ENCODE measurements around the gene KLF11. TPM values are rescaled to one million over a fixed set of nuclear protein-coding genes. Genes with fewer than 3 reads are reported as not detected.
A peak's percentile ranks its signal among the peaks of the same experiment; 100 is the strongest.

The KLF11 gene
- polyA plus RNA-seq, 1 donor from 2014 or later = 5.7 TPM

DNA sequence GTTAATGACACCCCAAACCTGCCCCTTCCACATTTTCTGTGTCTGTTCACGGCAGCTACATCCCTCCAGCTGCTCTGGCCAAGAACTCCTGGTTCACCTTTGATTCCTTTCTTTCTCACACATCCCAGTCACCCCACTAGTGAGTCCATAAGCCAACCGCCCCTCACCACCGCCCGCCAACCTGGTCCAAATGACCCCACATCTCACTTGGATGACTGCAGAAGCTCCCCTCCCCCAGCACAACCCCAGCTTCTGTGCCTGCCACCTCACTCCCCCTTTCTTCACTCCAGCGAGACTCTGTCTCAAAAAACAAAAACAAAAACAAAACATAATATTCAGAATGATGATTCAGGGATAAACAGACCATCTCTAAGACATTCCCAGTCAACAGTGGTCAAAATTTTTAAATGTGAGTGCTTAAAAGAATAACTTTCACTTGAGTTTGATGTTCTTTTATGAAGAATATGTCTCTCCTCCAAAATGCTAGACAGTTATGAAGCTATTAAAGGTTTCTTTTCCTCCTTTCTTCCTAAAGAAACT lies 33.7 kb downstream of the KLF11 start:
- Histone ChIP-seq H4K20me1 (ENCODE audit: insufficient read depth) (no peaks in the 10 kb centered on the region), H3K27me3 (ENCODE audit: insufficient read depth, low read depth, low read length) (peaks cover 56% of the 10 kb centered on the region), H3K27ac (ENCODE audit: low read length) (no peak overlapping the region), H3K9me2 (ENCODE audit: insufficient read depth, low read length) (no peaks in the 10 kb centered on the region), H3K79me2 (replicated peaks; ENCODE audit: insufficient read depth, low read length) (no peaks in the 10 kb centered on the region), H2AFZ (ENCODE audit: low read depth, low read length) (no peak overlapping the region), H3K9me3 (ENCODE audit: low read length) (no peaks in the 10 kb centered on the region), H3K36me3 (ENCODE audit: insufficient read depth, low read length) (no peaks in the 10 kb centered on the region), H3K4me2 (ENCODE audit: low read length) (no peak overlapping the region), H3K4me3 (ENCODE audit: low read length) (no peak overlapping the region), H3F3A (ENCODE audit: insufficient read depth, low read length, poor library complexity, severe bottlenecking) (no peaks in the 10 kb centered on the region), H3K9ac (ENCODE audit: low read length) (no peak overlapping the region)
- TF ChIP-seq EP300 (conservative IDR thresholded peaks at IDR 0.05; ENCODE audit: poor library complexity, severe bottlenecking) = no peak
- TF ChIP-seq POLR2AphosphoS5 (IDR thresholded peaks at IDR 0.05) = no peak
- no peak for TF ChIP-seq MXI1 (conservative IDR thresholded peaks at IDR 0.05; ENCODE audit: poor library complexity, severe bottlenecking)
- no peak for TF ChIP-seq SMC3 (conservative IDR thresholded peaks at IDR 0.05; ENCODE audit: poor library complexity)
- TF ChIP-seq EZH2 (IDR thresholded peaks at IDR 0.05; ENCODE audit: borderline replicate concordance, insufficient read depth, low read length, poor library complexity, severe bottlenecking) = no peak
- TF ChIP-seq TAF1 (IDR thresholded peaks at IDR 0.05; ENCODE audit: low read depth) = no peak
- TF ChIP-seq, protein P1, sequence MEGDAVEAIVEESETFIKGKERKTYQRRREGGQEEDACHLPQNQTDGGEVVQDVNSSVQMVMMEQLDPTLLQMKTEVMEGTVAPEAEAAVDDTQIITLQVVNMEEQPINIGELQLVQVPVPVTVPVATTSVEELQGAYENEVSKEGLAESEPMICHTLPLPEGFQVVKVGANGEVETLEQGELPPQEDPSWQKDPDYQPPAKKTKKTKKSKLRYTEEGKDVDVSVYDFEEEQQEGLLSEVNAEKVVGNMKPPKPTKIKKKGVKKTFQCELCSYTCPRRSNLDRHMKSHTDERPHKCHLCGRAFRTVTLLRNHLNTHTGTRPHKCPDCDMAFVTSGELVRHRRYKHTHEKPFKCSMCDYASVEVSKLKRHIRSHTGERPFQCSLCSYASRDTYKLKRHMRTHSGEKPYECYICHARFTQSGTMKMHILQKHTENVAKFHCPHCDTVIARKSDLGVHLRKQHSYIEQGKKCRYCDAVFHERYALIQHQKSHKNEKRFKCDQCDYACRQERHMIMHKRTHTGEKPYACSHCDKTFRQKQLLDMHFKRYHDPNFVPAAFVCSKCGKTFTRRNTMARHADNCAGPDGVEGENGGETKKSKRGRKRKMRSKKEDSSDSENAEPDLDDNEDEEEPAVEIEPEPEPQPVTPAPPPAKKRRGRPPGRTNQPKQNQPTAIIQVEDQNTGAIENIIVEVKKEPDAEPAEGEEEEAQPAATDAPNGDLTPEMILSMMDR (IDR thresholded peaks at IDR 0.05; ENCODE audit: poor library complexity, severe bottlenecking) = no peak

DNA sequence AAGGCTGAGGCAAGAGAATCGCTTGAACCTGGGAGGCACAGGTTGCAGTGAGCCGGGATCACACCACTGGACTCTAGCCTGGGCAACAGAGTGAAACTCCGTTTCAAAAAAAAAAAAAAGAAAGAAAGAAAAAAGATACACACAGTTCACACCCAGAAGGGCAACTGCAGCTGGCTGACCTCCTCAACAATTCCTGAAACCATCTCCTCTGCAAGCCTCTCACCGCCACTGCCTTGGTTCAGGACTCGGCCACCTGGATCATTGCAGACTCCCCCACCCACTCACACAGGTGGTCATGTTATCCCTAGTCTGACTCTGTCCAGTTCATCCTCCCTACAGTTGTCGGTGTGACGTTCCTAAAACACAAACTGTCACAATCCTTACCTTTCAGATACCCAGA lies 34.7 kb downstream of the KLF11 start:
- no peak overlapping the region for H3K9ac ChIP-seq (ENCODE audit: low read length)
- H4K20me1 ChIP-seq (ENCODE audit: insufficient read depth) = no peaks in the 10 kb centered on the region
- no peaks in the 10 kb centered on the region for H3K9me2 ChIP-seq (ENCODE audit: insufficient read depth, low read length)
- H3F3A ChIP-seq (ENCODE audit: insufficient read depth, low read length, poor library complexity, severe bottlenecking) = no peaks in the 10 kb centered on the region
- H2AFZ ChIP-seq (ENCODE audit: low read depth, low read length) = no peak overlapping the region
- H3K79me2 ChIP-seq (replicated peaks; ENCODE audit: insufficient read depth, low read length) = no peaks in the 10 kb centered on the region
- no peak overlapping the region for H3K4me3 ChIP-seq (ENCODE audit: low read length)
- peaks cover 59% of the 10 kb centered on the region for H3K27me3 ChIP-seq (ENCODE audit: insufficient read depth, low read depth, low read length)
- no peak overlapping the region for H3K27ac ChIP-seq (ENCODE audit: low read length)
- no peak for TF ChIP-seq MXI1 (conservative IDR thresholded peaks at IDR 0.05; ENCODE audit: poor library complexity, severe bottlenecking)
- TF ChIP-seq POLR2AphosphoS5 (IDR thresholded peaks at IDR 0.05) = no peak
- no peaks in the 10 kb centered on the region for H3K36me3 ChIP-seq (ENCODE audit: insufficient read depth, low read length)
- H3K9me3 ChIP-seq (ENCODE audit: low read length) = no peaks in the 10 kb centered on the region
- H3K4me2 ChIP-seq (ENCODE audit: low read length) = no peak overlapping the region

DNA sequence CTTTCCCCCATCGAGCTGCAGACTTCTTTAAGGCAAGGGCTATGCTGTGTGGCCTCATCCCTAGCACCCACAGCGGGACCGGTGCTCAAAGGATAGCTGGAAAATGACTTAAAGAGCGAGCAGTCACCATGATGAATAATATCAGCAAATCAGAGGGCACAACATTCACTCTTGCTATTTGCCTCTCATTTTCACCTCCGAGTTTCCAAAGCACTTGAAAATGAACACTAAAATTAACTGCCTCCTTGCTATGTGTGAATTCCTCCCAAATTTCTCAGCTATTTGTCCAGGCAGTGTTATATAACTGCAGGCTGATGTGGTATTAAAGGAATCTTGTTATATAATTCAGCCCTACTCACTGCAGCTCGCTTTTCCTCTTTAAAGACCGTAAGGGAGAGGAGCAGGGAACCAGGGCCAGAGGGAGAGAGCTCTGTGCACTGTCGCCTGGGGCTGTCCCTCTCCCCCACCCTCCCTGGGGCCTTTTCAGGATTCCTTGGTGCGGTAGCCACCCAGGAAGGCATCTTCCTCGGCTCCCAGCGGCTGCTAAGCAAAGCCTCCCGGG lies 35.4 kb downstream of the KLF11 start:
- TF ChIP-seq SMC3 (conservative IDR thresholded peaks at IDR 0.05; ENCODE audit: poor library complexity) = no peak
- TF ChIP-seq EZH2 (IDR thresholded peaks at IDR 0.05; ENCODE audit: borderline replicate concordance, insufficient read depth, low read length, poor library complexity, severe bottlenecking) = no peak
- TF ChIP-seq MXI1 (conservative IDR thresholded peaks at IDR 0.05; ENCODE audit: poor library complexity, severe bottlenecking) = no peak
- TF ChIP-seq, protein P2, sequence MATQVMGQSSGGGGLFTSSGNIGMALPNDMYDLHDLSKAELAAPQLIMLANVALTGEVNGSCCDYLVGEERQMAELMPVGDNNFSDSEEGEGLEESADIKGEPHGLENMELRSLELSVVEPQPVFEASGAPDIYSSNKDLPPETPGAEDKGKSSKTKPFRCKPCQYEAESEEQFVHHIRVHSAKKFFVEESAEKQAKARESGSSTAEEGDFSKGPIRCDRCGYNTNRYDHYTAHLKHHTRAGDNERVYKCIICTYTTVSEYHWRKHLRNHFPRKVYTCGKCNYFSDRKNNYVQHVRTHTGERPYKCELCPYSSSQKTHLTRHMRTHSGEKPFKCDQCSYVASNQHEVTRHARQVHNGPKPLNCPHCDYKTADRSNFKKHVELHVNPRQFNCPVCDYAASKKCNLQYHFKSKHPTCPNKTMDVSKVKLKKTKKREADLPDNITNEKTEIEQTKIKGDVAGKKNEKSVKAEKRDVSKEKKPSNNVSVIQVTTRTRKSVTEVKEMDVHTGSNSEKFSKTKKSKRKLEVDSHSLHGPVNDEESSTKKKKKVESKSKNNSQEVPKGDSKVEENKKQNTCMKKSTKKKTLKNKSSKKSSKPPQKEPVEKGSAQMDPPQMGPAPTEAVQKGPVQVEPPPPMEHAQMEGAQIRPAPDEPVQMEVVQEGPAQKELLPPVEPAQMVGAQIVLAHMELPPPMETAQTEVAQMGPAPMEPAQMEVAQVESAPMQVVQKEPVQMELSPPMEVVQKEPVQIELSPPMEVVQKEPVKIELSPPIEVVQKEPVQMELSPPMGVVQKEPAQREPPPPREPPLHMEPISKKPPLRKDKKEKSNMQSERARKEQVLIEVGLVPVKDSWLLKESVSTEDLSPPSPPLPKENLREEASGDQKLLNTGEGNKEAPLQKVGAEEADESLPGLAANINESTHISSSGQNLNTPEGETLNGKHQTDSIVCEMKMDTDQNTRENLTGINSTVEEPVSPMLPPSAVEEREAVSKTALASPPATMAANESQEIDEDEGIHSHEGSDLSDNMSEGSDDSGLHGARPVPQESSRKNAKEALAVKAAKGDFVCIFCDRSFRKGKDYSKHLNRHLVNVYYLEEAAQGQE (IDR thresholded peaks at IDR 0.05; ENCODE audit: borderline replicate concordance) = no peak
- no peak for TF ChIP-seq EP300 (conservative IDR thresholded peaks at IDR 0.05; ENCODE audit: poor library complexity, severe bottlenecking)
- TF ChIP-seq, protein P1 (IDR thresholded peaks at IDR 0.05; ENCODE audit: poor library complexity, severe bottlenecking) = no peak
- no peak for TF ChIP-seq RAD21 (conservative IDR thresholded peaks at IDR 0.05)
- no peak for TF ChIP-seq POLR2AphosphoS5 (IDR thresholded peaks at IDR 0.05)
- no peak for TF ChIP-seq TAF1 (IDR thresholded peaks at IDR 0.05; ENCODE audit: low read depth)
- Histone ChIP-seq H3K9me2 (ENCODE audit: insufficient read depth, low read length) (no peaks in the 10 kb centered on the region), H3K36me3 (ENCODE audit: insufficient read depth, low read length) (no peaks in the 10 kb centered on the region), H3K9ac (ENCODE audit: low read length) (no peak overlapping the region), H3K4me2 (ENCODE audit: low read length) (no peak overlapping the region), H3F3A (ENCODE audit: insufficient read depth, low read length, poor library complexity, severe bottlenecking) (no peaks in the 10 kb centered on the region), H2AFZ (ENCODE audit: low read depth, low read length) (no peak overlapping the region), H3K79me2 (replicated peaks; ENCODE audit: insufficient read depth, low read length) (no peaks in the 10 kb centered on the region), H3K4me3 (ENCODE audit: low read length) (peak overlapping the region; percentile 45), H4K20me1 (ENCODE audit: insufficient read depth) (no peaks in the 10 kb centered on the region), H3K27ac (ENCODE audit: low read length) (no peak overlapping the region), H3K9me3 (ENCODE audit: low read length) (no peaks in the 10 kb centered on the region), H3K27me3 (ENCODE audit: insufficient read depth, low read depth, low read length) (peaks cover 62% of the 10 kb centered on the region)
